Adrenal gland (tissue), 12 donors: Measurements from ENCODE around the gene PRKAR1B. TPM values are rescaled to one million over a fixed set of nuclear protein-coding genes. Genes with fewer than 3 reads are reported as not detected.

Experiments
- DNase-seq, 7 donors: peaks; one replicate each; pipeline ENCODE4 v3.0.0-alpha.2; 2019 to 2020
- H3K27ac ChIP-seq, 5 donors: fragments of 200-600 bp; sonication (generic) in 4 of 5; 1 replicate in 3 of 5; 2 replicates in 2 of 5; pipeline versions ENCODE4 v1.5.1 to v1.8.0; 2016 to 2020; ENCODE audit warnings: mild to moderate bottlenecking in 1 of 5
- H3K27me3 ChIP-seq: fragments of 200-600 bp; 2 replicates; pipeline ENCODE4 v1.8.0; 2021
- H3K36me3 ChIP-seq, 2 donors: fragments of 200-600 bp; replicated peaks in 1 of 2; 1 replicate in 1 of 2; 2 replicates in 1 of 2; pipeline versions ENCODE4 v1.5.1 to v1.8.0; 2018 to 2022
- H3K4me1 ChIP-seq, 2 donors: fragments of 200-600 bp; replicated peaks in 1 of 2; 1 replicate in 1 of 2; 2 replicates in 1 of 2; pipeline versions ENCODE4 v1.5.1 to v1.8.0; 2018 to 2021
- H3K4me3 ChIP-seq, 4 donors: fragments of 200-600 bp; sonication (generic) in 3 of 4; one replicate each; pipeline ENCODE4 v1.5.1; 2016 to 2018
- H3K9me3 ChIP-seq, 3 donors: fragments of 200-600 bp; sonication (generic) in 1 of 3; replicated peaks in 1 of 3; 1 replicate in 2 of 3; 2 replicates in 1 of 3; pipeline versions ENCODE4 v1.5.1 to v1.8.0; 2016 to 2021
- POLR2A ChIP-seq, 2 donors: fragments of 450-650 bp; IDR thresholded peaks; one replicate each; pipeline ENCODE4 v1.6.1; 2017; ENCODE audit warnings: antibody characterized with exemption in 2 of 2, mild to moderate bottlenecking in 2 of 2, moderate library complexity in 1 of 2
- WGBS, 4 donors: extraction: QIAGEN DNeasy Blood & Tissue Kit in 2 of 4; methylation state at CpG; one replicate each; pipeline versions ENCODE4 v1.1.5 to v1.1.7; 2013 to 2017; 5-methylcytosine and 5-hydroxymethylcytosine counted together
- intact Hi-C, 2 donors: fragments of 100-400 bp; cut with DNase I; formaldehyde crosslinking; loops; one replicate each; pipeline versions ENCODE4 v1.14.1 to v1.15.0; 2022 to 2023
- polyA plus RNA-seq, 3 donors: library from polyadenylated mRNA; stranded (reverse); fragments of 200-250 nt in 2 of 3; fragments of 350-450 nt in 1 of 3; fragmentation: Illumina TruSeq in 1 of 3; extraction: RNeasy Lipid Tissue Mini Kit (QIAGEN cat#74804) in 1 of 3; gene quantifications; one replicate each; pipeline ENCODE4 v1.2.3, GENCODE V29; 2013 to 2014
- total RNA-seq, 9 donors: library from RNA; depleted of rRNA in 4 of 9; stranded (reverse); fragments of >200 nt in 4 of 9; fragments of 120-200 nt in 1 of 9; fragmentation: NEBNext Ultra II Directional in 1 of 9; extraction: Animal tissue kit (Norgen Biotek cat#: 25700) in 1 of 9; gene quantifications; one replicate each; pipeline versions ENCODE4 v1.1.0 to v1.2.4, GENCODE V29; 2013 to 2023
- TF ChIP-seq, protein P1 (sequence below), 6 experiments: fragments of 450-650 bp in 4 of 6; fragments of 200-600 bp in 2 of 6; sonication (generic) in 1 of 6; IDR thresholded peaks; 1 replicate in 5 of 6; 2 replicates in 1 of 6; pipeline versions ENCODE4 v1.5.1 to v1.8.0; 2016 to 2021; ENCODE audit warnings: antibody characterized with exemption in 6 of 6, mild to moderate bottlenecking in 2 of 6, moderate library complexity in 1 of 6
- donor health status: healthy with polysubstance abuse.
- donor health status: Bipolar disorder and iron deficiency.
- donor health status: DM: yes; HTN: yes; CAD: no.
- donor health status: DM: no; HTN: no; CAD: no.
- donor health status: DM: no; HTN: no; CAD: no.
- donor health status: DM: yes; HTN: yes; CAD: no.

Gene PRKAR1B
- total and polyA plus RNA-seq, 12 donors = 5.2 to 21.5 (median 11.7) TPM

DNA sequence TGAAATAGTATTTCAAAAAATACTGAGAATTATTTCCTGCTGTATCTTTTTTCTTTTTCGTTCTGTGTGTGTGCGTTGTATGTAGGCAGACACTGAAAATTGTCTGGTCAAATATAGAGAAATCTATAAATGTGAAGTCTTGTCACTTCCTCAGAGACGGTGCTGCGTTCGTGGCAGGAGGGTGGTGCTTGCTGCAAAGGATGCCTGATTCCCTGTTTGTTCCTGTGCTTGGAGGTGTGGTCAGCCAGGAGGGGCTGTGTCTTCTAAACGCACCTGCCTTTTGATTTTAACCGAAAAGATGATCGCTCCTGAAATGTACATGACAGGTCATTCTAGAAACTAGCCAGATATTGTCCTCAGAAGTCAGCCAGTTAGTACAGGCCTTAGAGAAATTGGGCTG is 32.5 kb upstream of the PRKAR1B start:
- H3K27me3 ChIP-seq = no peaks in the 10 kb centered on the region
- H3K27ac ChIP-seq = no peak overlapping the region
- peaks cover 0 to 73% of the 10 kb centered on the region in 2 donors for H3K36me3 ChIP-seq
- intact Hi-C loops = no loop called here
- 89 to 93% (median 93%) methylated on average over 8 of the region's 8 CpGs for WGBS, 4 donors
- no peak for DNase-seq
- no peaks in the 10 kb centered on the region for H3K9me3 ChIP-seq
- H3K4me3 ChIP-seq = no peak overlapping the region
- no peaks in the 10 kb centered on the region for H3K4me1 ChIP-seq
- TF ChIP-seq, protein P1, sequence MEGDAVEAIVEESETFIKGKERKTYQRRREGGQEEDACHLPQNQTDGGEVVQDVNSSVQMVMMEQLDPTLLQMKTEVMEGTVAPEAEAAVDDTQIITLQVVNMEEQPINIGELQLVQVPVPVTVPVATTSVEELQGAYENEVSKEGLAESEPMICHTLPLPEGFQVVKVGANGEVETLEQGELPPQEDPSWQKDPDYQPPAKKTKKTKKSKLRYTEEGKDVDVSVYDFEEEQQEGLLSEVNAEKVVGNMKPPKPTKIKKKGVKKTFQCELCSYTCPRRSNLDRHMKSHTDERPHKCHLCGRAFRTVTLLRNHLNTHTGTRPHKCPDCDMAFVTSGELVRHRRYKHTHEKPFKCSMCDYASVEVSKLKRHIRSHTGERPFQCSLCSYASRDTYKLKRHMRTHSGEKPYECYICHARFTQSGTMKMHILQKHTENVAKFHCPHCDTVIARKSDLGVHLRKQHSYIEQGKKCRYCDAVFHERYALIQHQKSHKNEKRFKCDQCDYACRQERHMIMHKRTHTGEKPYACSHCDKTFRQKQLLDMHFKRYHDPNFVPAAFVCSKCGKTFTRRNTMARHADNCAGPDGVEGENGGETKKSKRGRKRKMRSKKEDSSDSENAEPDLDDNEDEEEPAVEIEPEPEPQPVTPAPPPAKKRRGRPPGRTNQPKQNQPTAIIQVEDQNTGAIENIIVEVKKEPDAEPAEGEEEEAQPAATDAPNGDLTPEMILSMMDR (IDR thresholded peaks at IDR 0.05) = no peak
- no peak for TF ChIP-seq POLR2A (IDR thresholded peaks at IDR 0.05)

DNA sequence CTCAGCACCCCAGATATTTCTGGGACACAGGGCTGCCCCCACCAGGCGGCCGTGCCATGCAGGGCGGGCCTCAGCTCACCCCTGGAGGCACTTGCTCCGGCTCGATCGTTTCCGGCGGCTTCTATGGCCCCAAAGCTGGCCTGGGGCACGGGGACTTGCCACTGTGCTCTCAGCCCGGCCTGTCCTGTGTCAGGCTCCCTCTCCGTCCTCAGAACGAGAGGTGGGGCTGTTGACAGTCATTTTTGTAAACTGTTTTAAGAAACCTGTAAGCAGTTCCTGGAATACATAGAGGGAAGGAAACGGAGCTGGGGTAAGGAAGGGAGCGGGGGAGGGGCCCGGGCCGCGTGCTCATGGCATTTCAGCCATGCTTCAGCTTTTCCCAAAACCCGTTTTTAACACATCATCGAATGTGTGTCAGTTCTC is 30.7 kb upstream of the PRKAR1B start:
- Histone ChIP-seq H3K4me1 (no peaks in the 10 kb centered on the region), H3K4me3 (no peak overlapping the region), H3K27ac (no peak overlapping the region), H3K9me3 (no peaks in the 10 kb centered on the region), H3K36me3 (peaks cover 0 to 60% of the 10 kb centered on the region in 2 donors), H3K27me3 (no peaks in the 10 kb centered on the region)
- no peak for DNase-seq
- intact Hi-C loops = no loop called here
- WGBS, 4 donors = 85 to 95% (median 90%) methylated on average over 11 to 19 of the region's 19 CpGs
- no peak for TF ChIP-seq POLR2A (IDR thresholded peaks at IDR 0.05)
- TF ChIP-seq, protein P1 (IDR thresholded peaks at IDR 0.05) = no peak

DNA sequence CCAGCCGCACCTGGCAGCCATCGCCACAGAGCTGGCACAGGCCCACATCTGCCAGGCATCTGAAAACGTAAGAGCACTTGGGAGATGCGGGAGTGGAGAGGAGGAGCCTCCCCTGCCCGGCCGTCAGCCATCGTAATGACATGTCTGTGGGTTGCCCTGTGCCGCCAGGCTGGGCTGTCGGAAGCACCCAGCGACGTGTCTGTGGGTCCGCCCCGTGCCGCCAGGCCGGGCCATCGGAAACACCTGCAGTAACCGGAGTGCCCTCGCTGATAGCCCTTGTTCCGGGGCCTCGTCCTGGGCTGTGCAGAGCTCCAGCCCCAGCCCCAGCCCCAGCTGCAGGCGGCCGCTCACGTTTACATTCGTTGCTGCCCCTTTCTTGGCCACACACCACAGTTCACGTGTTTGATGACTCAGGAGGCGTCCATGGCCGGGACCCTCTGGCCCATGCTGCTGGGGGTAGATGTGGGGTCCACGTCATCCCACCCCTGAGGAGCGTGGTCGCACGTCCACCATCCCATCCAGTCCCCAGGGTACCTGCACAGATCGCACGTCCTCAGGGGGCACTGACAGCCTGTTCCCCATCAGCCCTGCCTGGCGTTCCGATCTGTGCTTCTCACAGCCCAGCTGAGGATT is 30.0 kb upstream of the PRKAR1B start:
- no peak for TF ChIP-seq POLR2A (IDR thresholded peaks at IDR 0.05)
- TF ChIP-seq, protein P1 (IDR thresholded peaks at IDR 0.05) = no peak
- no peak for DNase-seq
- Histone ChIP-seq H3K9me3 (no peaks in the 10 kb centered on the region), H3K27ac (no peak overlapping the region), H3K27me3 (no peaks in the 10 kb centered on the region), H3K4me3 (no peak overlapping the region), H3K36me3 (peaks cover 0 to 58% of the 10 kb centered on the region in 2 donors), H3K4me1 (no peaks in the 10 kb centered on the region)
- WGBS, 4 donors = 95 to 99% (median 96%) methylated on average over 17 to 35 of the region's 35 CpGs
- intact Hi-C loops = no loop called here

DNA sequence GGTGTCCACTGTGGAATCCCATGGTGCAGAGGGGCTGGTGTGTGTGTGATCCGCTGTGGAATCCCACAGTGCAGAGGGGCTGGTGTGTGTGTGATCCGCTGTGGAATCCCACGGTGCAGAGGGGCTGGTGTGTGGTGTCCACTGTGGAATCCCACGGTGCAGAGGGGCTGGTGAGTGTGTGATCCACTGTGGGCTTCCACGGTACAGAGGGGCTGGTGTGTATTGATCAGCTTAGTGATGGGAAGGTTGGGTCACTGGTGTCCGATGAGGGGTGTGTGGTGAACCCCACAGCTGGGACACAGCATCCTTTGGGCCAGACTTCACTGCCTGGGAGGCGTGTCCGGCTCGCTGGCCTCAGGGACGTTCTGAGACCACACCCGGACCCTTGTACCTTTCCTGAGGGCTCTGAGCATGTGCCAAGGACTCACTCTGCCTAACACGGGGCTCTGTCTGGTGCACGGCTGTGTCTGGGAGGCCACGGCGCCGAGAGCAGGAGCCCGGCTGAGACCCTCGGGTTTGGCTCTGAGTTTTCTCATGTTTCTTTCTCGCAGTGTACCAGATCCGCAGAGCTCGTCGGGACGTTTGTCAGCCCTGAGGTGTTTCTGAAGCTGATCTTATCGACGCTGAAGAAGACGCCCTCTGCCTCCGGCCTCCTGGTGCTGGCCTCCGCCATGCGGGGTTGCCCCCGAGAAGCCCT is 29.3 kb upstream of the PRKAR1B start:
- peaks cover 0 to 54% of the 10 kb centered on the region in 2 donors for H3K36me3 ChIP-seq
- TF ChIP-seq POLR2A (IDR thresholded peaks at IDR 0.05) = no peak
- TF ChIP-seq, protein P1 (IDR thresholded peaks at IDR 0.05) = no peak
- no peaks in the 10 kb centered on the region for H3K27me3 ChIP-seq
- intact Hi-C loops = no loop called here
- no peaks in the 10 kb centered on the region for H3K9me3 ChIP-seq
- H3K4me1 ChIP-seq = no peaks in the 10 kb centered on the region
- WGBS, 4 donors = 92 to 95% (median 94%) methylated on average over 16 to 30 of the region's 30 CpGs
- H3K4me3 ChIP-seq = no peak overlapping the region
- no peak overlapping the region for H3K27ac ChIP-seq
- no peak for DNase-seq
